ENCODE data around the gene OTUB2.

Gene OTUB2

DNA sequence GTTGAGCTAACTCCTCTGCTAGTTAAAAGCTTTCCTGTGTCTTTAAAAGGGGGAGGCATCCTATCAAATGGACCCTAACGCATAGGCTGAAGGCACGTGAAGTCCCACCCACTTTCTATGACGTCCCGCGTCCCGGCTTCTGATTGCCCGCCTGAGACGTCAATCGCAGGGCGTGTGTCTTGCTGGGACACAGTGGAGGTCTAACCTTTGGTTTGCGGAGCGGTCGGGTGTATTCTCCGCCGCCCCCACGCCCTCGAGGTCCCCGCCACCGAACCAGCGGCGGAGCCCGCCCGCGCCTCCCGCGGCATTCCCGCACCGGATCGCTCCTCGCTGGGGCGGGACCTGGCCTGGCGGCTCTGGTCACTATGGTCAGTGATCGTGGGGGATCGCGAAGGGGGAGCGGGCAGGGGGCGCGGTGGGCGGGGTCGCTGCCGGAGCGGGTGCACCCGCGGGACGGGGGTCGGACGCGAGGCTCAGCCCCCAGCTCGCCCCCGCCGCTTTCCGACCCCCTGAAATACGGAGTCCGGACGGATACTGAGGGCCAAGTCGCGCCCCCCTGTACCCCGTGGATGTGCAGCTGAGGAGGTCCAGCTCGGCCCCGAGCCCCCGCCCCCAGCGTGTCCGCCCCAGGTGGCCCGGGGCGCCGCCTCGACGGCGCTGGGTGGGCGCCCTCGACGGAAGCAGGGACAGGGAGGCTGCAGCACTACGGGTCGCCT lies at the start of gene OTUB2:
TSS of gene OTUB2 (plus strand) at position 168 of the 716 bp plus-strand sequence. CDS start at position 366, 198 bp downstream.
- Histone ChIP-seq H3K36me3 (ENCODE audit: control insufficient read depth, low read length) (no peaks in the 10 kb centered on the region), H3K4me1 (ENCODE audit: control insufficient read depth, low read length) (peaks cover 8% of the 10 kb centered on the region; the same call in 1 of the 2 replicates), H3K9me3 (ENCODE audit: control insufficient read depth, insufficient read depth, low read length) (no peaks in the 10 kb centered on the region), H3F3A (ENCODE audit: control insufficient read depth, insufficient read depth) (no peaks in the 10 kb centered on the region), H3K4me3 (ENCODE audit: low read length) (peak within 1 kb of the TSS; percentile 51), H3K79me2 (ENCODE audit: control insufficient read depth, low read length) (no peaks in the 10 kb centered on the region), H4K20me1 (ENCODE audit: control insufficient read depth, insufficient read depth, low read depth, low read length) (no peaks in the 10 kb centered on the region), H3K4me2 (ENCODE audit: low read length) (peak within 1 kb of the TSS; percentile 60), H3K27ac (ENCODE audit: low read depth, low read length) (no peak within 1 kb of the TSS), H3K9me2 (replicated peaks; ENCODE audit: control insufficient read depth, low read length) (no peaks in the 10 kb centered on the region), H3K27me3 (ENCODE audit: control insufficient read depth, low read length) (peaks cover 14% of the 10 kb centered on the region)
- no peak for TF ChIP-seq EZH2phosphoT487 (IDR thresholded peaks at IDR 0.05; ENCODE audit: borderline replicate concordance, low read length)
- TF ChIP-seq, protein P1, sequence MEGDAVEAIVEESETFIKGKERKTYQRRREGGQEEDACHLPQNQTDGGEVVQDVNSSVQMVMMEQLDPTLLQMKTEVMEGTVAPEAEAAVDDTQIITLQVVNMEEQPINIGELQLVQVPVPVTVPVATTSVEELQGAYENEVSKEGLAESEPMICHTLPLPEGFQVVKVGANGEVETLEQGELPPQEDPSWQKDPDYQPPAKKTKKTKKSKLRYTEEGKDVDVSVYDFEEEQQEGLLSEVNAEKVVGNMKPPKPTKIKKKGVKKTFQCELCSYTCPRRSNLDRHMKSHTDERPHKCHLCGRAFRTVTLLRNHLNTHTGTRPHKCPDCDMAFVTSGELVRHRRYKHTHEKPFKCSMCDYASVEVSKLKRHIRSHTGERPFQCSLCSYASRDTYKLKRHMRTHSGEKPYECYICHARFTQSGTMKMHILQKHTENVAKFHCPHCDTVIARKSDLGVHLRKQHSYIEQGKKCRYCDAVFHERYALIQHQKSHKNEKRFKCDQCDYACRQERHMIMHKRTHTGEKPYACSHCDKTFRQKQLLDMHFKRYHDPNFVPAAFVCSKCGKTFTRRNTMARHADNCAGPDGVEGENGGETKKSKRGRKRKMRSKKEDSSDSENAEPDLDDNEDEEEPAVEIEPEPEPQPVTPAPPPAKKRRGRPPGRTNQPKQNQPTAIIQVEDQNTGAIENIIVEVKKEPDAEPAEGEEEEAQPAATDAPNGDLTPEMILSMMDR (IDR thresholded peaks at IDR 0.05; ENCODE audit: low read depth, low read length, poor library complexity, severe bottlenecking) = no peak

DNA sequence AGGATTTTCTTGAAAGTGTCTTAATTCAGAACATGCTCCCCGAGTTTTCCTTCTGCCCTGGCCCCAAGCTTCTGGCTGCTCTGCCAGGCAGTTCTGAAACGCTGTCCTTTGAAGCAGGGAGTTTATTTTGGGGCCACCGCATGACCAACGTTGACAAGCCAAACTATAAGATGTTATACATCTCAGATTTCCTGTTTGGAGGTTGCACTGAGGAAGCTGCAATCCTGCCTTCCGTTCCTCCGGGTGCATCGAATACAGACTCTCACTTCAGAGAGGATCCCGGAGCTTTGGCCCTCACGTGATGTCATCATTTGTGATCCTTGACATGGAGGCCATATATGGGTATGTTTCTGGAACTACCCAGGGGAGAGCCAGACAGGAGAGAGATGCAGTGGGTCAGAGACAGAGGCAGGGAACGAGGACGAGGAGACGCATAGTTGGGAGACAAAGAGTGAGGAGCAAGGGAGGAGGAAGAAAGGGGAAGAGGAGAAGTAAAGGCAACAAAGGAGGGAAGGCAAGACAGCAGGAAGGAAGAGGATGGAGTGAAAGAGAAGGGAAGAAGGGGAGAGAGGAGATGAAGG lies 49.6 kb upstream of the OTUB2 start, which contains the start of gene ASB2:
TSS of gene ASB2 (minus strand) at position 94 of the 581 bp plus-strand sequence. CDS start 12,031 bp downstream, outside the sequence.
- H3K4me1 ChIP-seq (ENCODE audit: control insufficient read depth, low read length) = peaks cover 77% of the 10 kb centered on the region
- H3K4me2 ChIP-seq (ENCODE audit: low read length) = peak within 1 kb of the TSS; percentile 91
- no peaks in the 10 kb centered on the region for H3K36me3 ChIP-seq (ENCODE audit: control insufficient read depth, low read length)
- TF ChIP-seq, protein P1 (IDR thresholded peaks at IDR 0.05; ENCODE audit: low read depth, low read length, poor library complexity, severe bottlenecking) = no peak
- TF ChIP-seq EZH2phosphoT487 (IDR thresholded peaks at IDR 0.05; ENCODE audit: borderline replicate concordance, low read length) = no peak
- H3K27ac ChIP-seq (ENCODE audit: low read depth, low read length) = peak within 1 kb of the TSS; percentile 86
- H3F3A ChIP-seq (ENCODE audit: control insufficient read depth, insufficient read depth) = peaks cover 21% of the 10 kb centered on the region
- no peaks in the 10 kb centered on the region for H3K27me3 ChIP-seq (ENCODE audit: control insufficient read depth, low read length)
- H3K9me2 ChIP-seq (replicated peaks; ENCODE audit: control insufficient read depth, low read length) = no peaks in the 10 kb centered on the region
- H3K9me3 ChIP-seq (ENCODE audit: control insufficient read depth, insufficient read depth, low read length) = no peaks in the 10 kb centered on the region
- no peaks in the 10 kb centered on the region for H4K20me1 ChIP-seq (ENCODE audit: control insufficient read depth, insufficient read depth, low read depth, low read length)
- no peaks in the 10 kb centered on the region for H3K79me2 ChIP-seq (ENCODE audit: control insufficient read depth, low read length)
- peak within 1 kb of the TSS; percentile 72 for H3K4me3 ChIP-seq (ENCODE audit: low read length)

DNA sequence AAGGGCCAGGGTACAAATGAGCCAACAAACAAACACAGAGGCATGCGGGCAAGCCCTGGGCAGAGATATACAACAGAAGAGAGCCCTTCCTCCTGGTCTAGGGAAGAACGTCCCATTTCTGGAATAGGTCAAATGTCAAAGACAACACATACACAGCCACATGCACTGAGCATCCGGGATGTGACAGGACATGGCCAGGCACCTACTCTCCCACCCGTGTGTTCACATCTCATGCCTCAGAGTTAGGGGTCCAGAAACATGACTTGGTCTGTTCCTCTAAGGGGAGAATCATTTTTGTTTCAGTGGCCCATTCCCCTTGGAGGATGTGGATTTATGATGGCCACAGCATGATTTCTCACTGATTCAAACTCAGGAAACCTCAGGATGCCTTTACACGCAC lies 49.0 kb upstream of the OTUB2 start:
- no peaks in the 10 kb centered on the region for H3K79me2 ChIP-seq (ENCODE audit: control insufficient read depth, low read length)
- peak overlapping the region; percentile 86 for H3K27ac ChIP-seq (ENCODE audit: low read depth, low read length)
- peaks cover 20% of the 10 kb centered on the region for H3F3A ChIP-seq (ENCODE audit: control insufficient read depth, insufficient read depth)
- no peaks in the 10 kb centered on the region for H3K36me3 ChIP-seq (ENCODE audit: control insufficient read depth, low read length)
- peak overlapping the region; percentile 91 for H3K4me2 ChIP-seq (ENCODE audit: low read length)
- no peak for TF ChIP-seq EZH2phosphoT487 (IDR thresholded peaks at IDR 0.05; ENCODE audit: borderline replicate concordance, low read length)
- TF ChIP-seq, protein P1 (IDR thresholded peaks at IDR 0.05; ENCODE audit: low read depth, low read length, poor library complexity, severe bottlenecking) = no peak
- H4K20me1 ChIP-seq (ENCODE audit: control insufficient read depth, insufficient read depth, low read depth, low read length) = no peaks in the 10 kb centered on the region
- H3K27me3 ChIP-seq (ENCODE audit: control insufficient read depth, low read length) = no peaks in the 10 kb centered on the region
- peak overlapping the region; percentile 72 for H3K4me3 ChIP-seq (ENCODE audit: low read length)
- no peaks in the 10 kb centered on the region for H3K9me3 ChIP-seq (ENCODE audit: control insufficient read depth, insufficient read depth, low read length)
- peaks cover 72% of the 10 kb centered on the region for H3K4me1 ChIP-seq (ENCODE audit: control insufficient read depth, low read length)
- no peaks in the 10 kb centered on the region for H3K9me2 ChIP-seq (replicated peaks; ENCODE audit: control insufficient read depth, low read length)
